Stimulated activated CD8-positive, alpha-beta memory T cell treated with anti-CD3 and anti-CD28 coated beads, Interleukin-12 subunit alpha, Interleukin-12 subunit beta, amount 100 ng/mL, for 24 hours (primary cell): ENCODE results near the gene NRXN3.
"Not testable (repeated sequence)": the region's sequence is repeated elsewhere in the genome, so short reads cannot be mapped to it uniquely, and the experiment has no call there.

Source experiments
- DNase-seq: peaks from one replicate; pipeline ENCODE4 v3.0.0-alpha.2; 2020; ENCODE audit errors: extremely low read depth

NRXN3 gene

GRCh38 chr14:78486081-78486480, 315.9 kb downstream of the NRXN3 start:
- no peak for DNase-seq

GRCh38 chr14:78486621-78487020, 316.4 kb downstream of the NRXN3 start:
- no peak for DNase-seq

- DNase-seq = not testable (repeated sequence)
Measured at GRCh38 chr14:78487573-78487972, 317.4 kb downstream of the NRXN3 start.

GRCh38 chr14:78488938-78489337, 318.8 kb downstream of the NRXN3 start:
- no peak for DNase-seq

GRCh38 chr14:78491048-78491447, 320.9 kb downstream of the NRXN3 start:
- DNase-seq = no peak

- DNase-seq = no peak
Measured at GRCh38 chr14:78498062-78498595, 328.0 kb downstream of the NRXN3 start.

GRCh38 chr14:78501909-78502308, 331.7 kb downstream of the NRXN3 start:
- DNase-seq = no peak

- no peak for DNase-seq
Measured at GRCh38 chr14:78508023-78508422, 337.9 kb downstream of the NRXN3 start.

GRCh38 chr14:78509516-78509915, 339.3 kb downstream of the NRXN3 start:
- DNase-seq = no peak

GRCh38 chr14:78512021-78512420, 341.8 kb downstream of the NRXN3 start:
- DNase-seq = no peak

GRCh38 chr14:78519863-78520262, 349.7 kb downstream of the NRXN3 start:
- no peak for DNase-seq

- DNase-seq = no peak
Measured at GRCh38 chr14:78524196-78524595, 354.0 kb downstream of the NRXN3 start.

- no peak for DNase-seq
Measured at GRCh38 chr14:78524766-78525165, 354.6 kb downstream of the NRXN3 start.

- no peak for DNase-seq
Measured at GRCh38 chr14:78530078-78530477, 359.9 kb downstream of the NRXN3 start.

- no peak for DNase-seq
Measured at GRCh38 chr14:78534141-78534540, 364.0 kb downstream of the NRXN3 start.

GRCh38 chr14:78535041-78535440, 364.9 kb downstream of the NRXN3 start:
- no peak for DNase-seq

- not testable (repeated sequence) for DNase-seq
Measured at GRCh38 chr14:78541788-78542187, 371.6 kb downstream of the NRXN3 start.

GRCh38 chr14:78543433-78543832, 373.3 kb downstream of the NRXN3 start:
- DNase-seq = no peak

GRCh38 chr14:78561074-78561473, 390.9 kb downstream of the NRXN3 start:
- no peak for DNase-seq

- DNase-seq = no peak
Measured at GRCh38 chr14:78566026-78566858, 396.1 kb downstream of the NRXN3 start.

- DNase-seq = no peak
Measured at GRCh38 chr14:78566859-78567172, 396.6 kb downstream of the NRXN3 start.

- no peak for DNase-seq
Measured at GRCh38 chr14:78567343-78567742, 397.2 kb downstream of the NRXN3 start.

- DNase-seq = not testable (repeated sequence)
Measured at GRCh38 chr14:78573736-78574135, 403.6 kb downstream of the NRXN3 start.
